HL-60/S4 treated with phorbol 12-myristate 13-acetate at 8.2 ng/mL for 4 days and 3 days (cell line): ENCODE measurements around the gene FBRS.
"Not testable (repeated sequence)": the region's sequence is repeated elsewhere in the genome, so short reads cannot be mapped to it uniquely, and the experiment has no call there.

Source experiments
- in situ Hi-C: fragments of 300-500 bp; cut with MboI; formaldehyde crosslinking; loops from 2 replicates; pipeline ENCODE4 v1.15.0; 2022; ENCODE audit warnings: low sequenced_read_pairs

FBRS gene

GRCh38 chr16:30657866-30658730 is at the start of gene FBRS:
Gene FBRS (plus strand): TSS chr16:30658431. CDS start chr16:30659519, 1,088 bp downstream.
- in situ Hi-C loops = no loop called here

- in situ Hi-C loops = loop anchor here (10.0 to 25.0 kb wide), 2 partner anchors 164 to 472 kb away; partner anchors contain the start of gene SEPHS2
These were observed 49.0 kb upstream of the FBRS start for GRCh38 chr16:30609002-30609925.

GRCh38 chr16:30609926-30610839 is 48.0 kb upstream of the FBRS start, which contains the start of gene ZNF689:
Gene ZNF689 (minus strand): TSS chr16:30610389. CDS start chr16:30610041, 348 bp downstream.
- in situ Hi-C loops = loop anchor here (10.0 to 25.0 kb wide), 2 partner anchors 165 to 473 kb away; partner anchors contain the start of gene SEPHS2

- in situ Hi-C loops = loop anchor here (25.0 kb wide), 1 partner anchor 478 kb away; no protein-coding TSS in a partner anchor
These were observed 42.7 kb upstream of the FBRS start for GRCh38 chr16:30615358-30616091.

GRCh38 chr16:30619202-30619601 is 39.0 kb upstream of the FBRS start:
- in situ Hi-C loops = loop anchor here (25.0 kb wide), 1 partner anchor 482 kb away; no protein-coding TSS in a partner anchor

GRCh38 chr16:30619638-30620037 is 38.6 kb upstream of the FBRS start:
- in situ Hi-C loops = loop anchor here (25.0 kb wide), 1 partner anchor 482 kb away; no protein-coding TSS in a partner anchor

- in situ Hi-C loops = loop anchor here (25.0 kb wide), 1 partner anchor 483 kb away; no protein-coding TSS in a partner anchor
These were observed 38.1 kb upstream of the FBRS start for GRCh38 chr16:30620169-30620568.

- in situ Hi-C loops = loop anchor here (25.0 kb wide), 1 partner anchor 484 kb away; no protein-coding TSS in a partner anchor
These were observed 36.5 kb upstream of the FBRS start for GRCh38 chr16:30621765-30622164.

- in situ Hi-C loops = loop anchor here (25.0 kb wide), 1 partner anchor 485 kb away; no protein-coding TSS in a partner anchor
These were observed 35.7 kb upstream of the FBRS start for GRCh38 chr16:30622455-30623032.

- in situ Hi-C loops = loop anchor here (25.0 kb wide), 1 partner anchor 486 kb away; no protein-coding TSS in a partner anchor
These were observed 34.5 kb upstream of the FBRS start for GRCh38 chr16:30623536-30624283.

- in situ Hi-C loops = no loop called here
These were observed 32.0 kb upstream of the FBRS start for GRCh38 chr16:30626236-30626635.

GRCh38 chr16:30628628-30629540 is 29.3 kb upstream of the FBRS start:
- in situ Hi-C loops = no loop called here

GRCh38 chr16:30632454-30632853 is 25.8 kb upstream of the FBRS start:
- in situ Hi-C loops = not testable (repeated sequence)

GRCh38 chr16:30633526-30633925 is 24.7 kb upstream of the FBRS start:
- in situ Hi-C loops = no loop called here

- in situ Hi-C loops = no loop called here
These were observed 21.6 kb upstream of the FBRS start for GRCh38 chr16:30636599-30636998.

GRCh38 chr16:30637139-30637538 is 21.1 kb upstream of the FBRS start:
- in situ Hi-C loops = not testable (repeated sequence)

- in situ Hi-C loops = no loop called here
These were observed 20.3 kb upstream of the FBRS start for GRCh38 chr16:30637944-30638343.
